Karpas-422 (cell line): ENCODE data around the gene CD9. TPM values are rescaled to one million over a fixed set of nuclear protein-coding genes. Genes with fewer than 3 reads are reported as not detected.

Experiments used
- DNase-seq: peaks from one replicate; pipeline ENCODE4 v3.0.0-alpha.2; 2015
- H2AFZ ChIP-seq: fragments of 200-600 bp; sonication (generic); 2 replicates; pipeline ENCODE4 v1.6.1; 2014; ENCODE audit warnings: antibody characterized with exemption, low read length, mixed read lengths
- H3K27ac ChIP-seq: fragments of 200-600 bp; sonication (generic); 2 replicates; pipeline ENCODE4 v1.5.1; 2014; ENCODE audit warnings: mild to moderate bottlenecking, low read length, moderate library complexity
- H3K27me3 ChIP-seq: fragments of 200-600 bp; sonication (generic); 2 replicates; pipeline ENCODE4 v1.6.1; 2014; ENCODE audit warnings: low read length, mixed read lengths
- H3K36me3 ChIP-seq: fragments of 200-600 bp; sonication (generic); 2 replicates; pipeline ENCODE4 v1.6.1; 2014; ENCODE audit warnings: low read length, mixed read lengths; ENCODE audit not compliant: insufficient read depth
- H3K4me1 ChIP-seq: fragments of 200-600 bp; sonication (generic); 2 replicates; pipeline ENCODE4 v1.6.1; 2014; ENCODE audit warnings: mild to moderate bottlenecking, low read length, mixed read lengths
- H3K4me2 ChIP-seq: fragments of 200-600 bp; sonication (generic); 2 replicates; pipeline ENCODE4 v1.6.1; 2014; ENCODE audit warnings: low read length, low read depth, mild to moderate bottlenecking; ENCODE audit not compliant: poor library complexity, severe bottlenecking
- H3K4me3 ChIP-seq: fragments of 200-600 bp; sonication (generic); 2 replicates; pipeline ENCODE4 v1.5.1; 2014; ENCODE audit warnings: mild to moderate bottlenecking, antibody characterized with exemption, low read length, mixed read lengths
- H3K79me2 ChIP-seq: fragments of 200-600 bp; sonication (generic); 2 replicates; pipeline ENCODE4 v1.6.1; 2014; ENCODE audit warnings: mild to moderate bottlenecking, low read length, mixed read lengths
- H3K9ac ChIP-seq: fragments of 200-600 bp; sonication (generic); 2 replicates; pipeline ENCODE4 v1.6.0; 2014; ENCODE audit warnings: low read length
- H3K9me2 ChIP-seq: fragments of 200-600 bp; sonication (generic), shearing (Covaris generic); replicated peaks from 2 replicates; pipeline ENCODE4 v1.6.0; 2014; ENCODE audit warnings: mild to moderate bottlenecking, low read length, moderate library complexity; ENCODE audit not compliant: insufficient read depth
- H3K9me3 ChIP-seq: fragments of 300-700, 200-600 bp; sonication (generic); 2 replicates; pipeline ENCODE4 v1.6.1; 2014; ENCODE audit warnings: low read length, mixed read lengths
- H4K20me1 ChIP-seq: fragments of 200-600 bp; sonication (generic); 2 replicates; pipeline ENCODE4 v1.6.1; 2014; ENCODE audit warnings: mild to moderate bottlenecking, antibody characterized with exemption, low read length, low read depth; ENCODE audit not compliant: insufficient read depth
- total RNA-seq: library from RNA; depleted of rRNA; stranded (reverse); fragments of >200 nt; shearing (Covaris generic); gene quantifications from 2 replicates; pipeline ENCODE4 v1.2.3, GENCODE V29; 2014; ENCODE audit warnings: low replicate concordance

Gene CD9
- total RNA-seq, 1 experiment from 2014 or later, result not detected

DNA sequence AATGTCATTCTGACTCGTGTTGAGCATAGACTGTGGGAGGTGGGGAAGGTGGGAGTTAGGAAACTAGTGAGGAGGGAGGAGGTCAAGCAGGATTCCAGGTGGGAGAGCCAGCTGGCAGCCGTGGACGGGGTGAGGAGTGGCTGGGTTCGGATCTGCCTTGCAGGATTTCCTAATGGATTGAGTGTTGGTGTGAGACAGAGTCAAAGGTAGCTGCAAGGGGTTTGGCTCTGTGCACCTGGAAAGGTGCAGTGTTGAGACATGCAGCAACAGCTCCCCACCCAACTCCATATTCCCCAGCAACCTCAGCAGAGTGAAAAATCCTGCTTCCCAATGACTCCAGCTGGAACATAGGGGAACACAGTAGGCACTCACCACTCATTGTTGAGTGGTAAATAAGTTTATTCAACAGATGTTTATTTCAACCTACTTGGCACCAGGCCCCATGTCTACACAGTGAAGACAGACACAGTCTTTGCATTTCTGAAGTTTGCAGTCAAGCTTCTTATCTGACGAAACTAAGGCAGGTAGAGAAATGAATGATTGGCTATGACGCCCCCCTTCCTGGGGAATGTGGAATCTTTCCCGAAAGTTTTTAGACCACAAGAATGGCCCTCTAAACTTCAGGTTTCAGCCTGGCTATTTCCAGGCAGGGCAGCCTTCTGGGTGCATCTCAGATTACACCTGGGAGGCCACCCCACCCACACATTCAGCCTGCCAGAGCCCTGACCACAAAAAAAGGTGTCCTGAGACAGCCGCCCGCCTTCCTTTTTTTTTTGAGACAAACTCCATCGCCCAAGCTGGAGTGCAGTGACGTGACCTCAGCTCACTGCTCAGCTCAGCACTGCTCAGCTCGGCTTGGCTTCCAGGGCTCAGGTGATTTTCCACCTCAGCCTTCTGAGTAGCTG, 72.4 kb downstream of the CD9 start:
- Histone ChIP-seq H3K4me2 (no peak overlapping the region), H2AFZ (no peak overlapping the region), H3K4me1 (no peaks in the 10 kb centered on the region)

DNA sequence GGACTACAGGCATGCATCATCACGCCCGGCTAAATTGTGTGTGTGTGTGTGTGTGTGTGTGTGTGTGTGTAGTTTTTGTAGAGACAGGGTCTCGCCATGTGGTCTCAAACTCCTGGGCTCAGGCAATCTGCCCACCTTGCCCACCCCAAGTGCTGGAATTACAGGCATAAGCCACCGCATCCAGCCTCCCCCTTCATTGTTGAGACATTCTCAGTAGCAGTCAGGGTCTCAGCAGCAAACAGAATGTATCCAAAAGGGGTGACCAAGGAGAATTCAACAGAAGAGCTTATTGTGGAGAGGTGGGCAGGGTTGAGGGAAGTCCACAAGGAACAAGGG, 73.0 kb downstream of the CD9 start:
- Histone ChIP-seq H3K9ac (no peak overlapping the region), H4K20me1 (0 out of 2 replicates have a peak, but pooled peaks cover 3% of the 10 kb centered on the region), H3K36me3 (no peaks in the 10 kb centered on the region), H3K27me3 (no peaks in the 10 kb centered on the region), H3K9me2 (no peaks in the 10 kb centered on the region), H2AFZ (no peak overlapping the region), H3K27ac (no peak overlapping the region), H3K4me1 (peaks cover 2% of the 10 kb centered on the region), H3K4me3 (no peak overlapping the region), H3K79me2 (no peaks in the 10 kb centered on the region), H3K9me3 (no peaks in the 10 kb centered on the region), H3K4me2 (no peak overlapping the region)
- DNase-seq, result no peak

More for the DNA sequence above, 72.4 kb downstream of the CD9 start:
- Histone ChIP-seq H3K9ac (no peak overlapping the region), H4K20me1 (0 out of 2 replicates have a peak, but pooled peaks cover 3% of the 10 kb centered on the region), H3K79me2 (no peaks in the 10 kb centered on the region), H3K4me3 (no peak overlapping the region), H3K27me3 (no peaks in the 10 kb centered on the region), H3K9me2 (no peaks in the 10 kb centered on the region), H3K27ac (no peak overlapping the region), H3K36me3 (no peaks in the 10 kb centered on the region), H3K9me3 (no peaks in the 10 kb centered on the region)
- no peak for DNase-seq

DNA sequence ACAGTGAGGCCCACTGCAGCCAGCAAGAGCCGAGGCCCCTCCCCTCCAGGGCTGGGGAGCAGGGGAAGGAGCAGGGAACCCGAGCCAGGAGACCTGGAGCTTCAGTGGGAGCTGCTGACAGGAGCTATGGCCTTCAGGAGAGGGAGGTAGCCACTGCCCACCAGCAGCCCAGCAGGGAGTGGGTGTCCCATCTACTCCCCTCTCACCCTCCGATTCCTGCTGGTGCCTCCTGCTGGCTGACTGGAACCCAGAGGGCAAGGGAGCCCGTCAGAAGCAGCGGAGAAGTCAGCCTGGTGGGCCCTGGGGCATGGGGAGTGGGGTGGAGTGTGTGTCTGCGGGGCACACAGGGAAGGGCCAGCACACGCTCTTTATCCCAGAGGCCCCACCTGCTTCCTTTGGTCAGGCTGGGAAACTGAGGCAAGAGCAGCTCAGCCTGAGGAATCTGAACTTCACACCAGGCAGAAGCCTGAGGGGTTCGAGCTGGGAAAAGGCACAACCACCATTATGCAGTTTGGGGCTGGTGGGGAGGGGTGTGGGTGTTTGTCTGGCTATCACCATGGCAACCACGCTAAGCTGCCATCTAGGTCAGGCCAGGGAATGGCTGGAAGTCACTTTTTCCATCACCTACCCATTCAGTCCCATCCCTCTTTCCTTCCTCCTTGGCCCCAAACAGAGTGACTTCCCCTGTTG, 73.5 kb downstream of the CD9 start:
- no peak overlapping the region for H3K9ac ChIP-seq

DNA sequence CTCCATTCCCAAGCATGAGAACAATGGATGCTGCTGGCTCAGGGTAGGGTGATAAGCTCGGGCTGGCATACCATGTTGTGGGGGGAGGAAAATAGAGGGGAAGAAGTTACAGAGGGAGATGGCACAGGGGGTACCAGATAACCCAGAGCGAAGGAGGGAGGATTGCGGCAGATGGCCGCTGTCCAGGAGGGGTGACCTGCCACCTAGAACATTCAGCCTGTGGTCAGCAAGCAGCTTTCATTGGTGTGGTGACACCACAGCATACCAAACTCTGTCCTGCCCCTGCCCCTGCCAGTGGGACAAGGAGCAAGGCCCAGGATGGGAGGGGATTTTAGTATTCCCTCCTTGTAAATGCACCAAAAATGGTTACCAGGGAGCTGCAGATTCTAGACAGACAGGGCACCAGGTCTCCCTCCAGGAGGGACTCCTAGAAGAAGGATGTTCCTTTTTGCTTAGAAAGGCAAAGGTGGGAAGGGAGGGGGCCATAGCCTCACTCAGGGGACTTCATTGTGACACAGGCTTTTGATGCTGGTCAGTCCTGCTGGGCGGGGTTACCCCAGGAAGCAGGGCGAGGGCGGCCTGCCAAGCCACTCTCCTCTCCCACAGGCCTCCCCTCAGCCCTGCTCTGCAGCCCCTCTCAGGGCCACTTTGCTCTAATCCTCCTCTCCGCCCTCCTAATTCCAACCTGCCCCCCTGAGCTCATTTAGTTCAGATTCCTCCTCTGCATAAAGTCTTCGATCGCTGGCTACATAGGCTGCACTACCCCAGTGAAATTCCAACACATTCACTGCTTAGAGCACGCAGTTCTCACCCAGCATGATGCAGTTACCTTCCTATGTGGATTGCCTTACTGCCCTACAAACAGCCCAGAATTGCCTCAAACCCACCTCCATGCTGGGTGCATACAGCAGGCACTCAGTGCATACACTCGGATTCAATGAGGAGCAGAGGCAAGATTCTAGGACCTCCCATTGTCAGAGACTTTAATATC, 74.3 kb downstream of the CD9 start:
- no peak overlapping the region for H3K9ac ChIP-seq
- no peaks in the 10 kb centered on the region for H3K79me2 ChIP-seq
- DNase-seq, result no peak
- H3K4me2 ChIP-seq, result no peak overlapping the region
- H3K4me1 ChIP-seq, result peaks cover 4% of the 10 kb centered on the region
- H3K27ac ChIP-seq, result no peak overlapping the region
- no peaks in the 10 kb centered on the region for H3K27me3 ChIP-seq
- no peaks in the 10 kb centered on the region for H3K36me3 ChIP-seq
- H2AFZ ChIP-seq, result no peak overlapping the region
- H4K20me1 ChIP-seq, result 0 out of 2 replicates have a peak, but pooled peaks cover 3% of the 10 kb centered on the region
- H3K9me2 ChIP-seq, result no peaks in the 10 kb centered on the region
- H3K9me3 ChIP-seq, result no peaks in the 10 kb centered on the region
- no peak overlapping the region for H3K4me3 ChIP-seq

More for the DNA sequence above, 73.5 kb downstream of the CD9 start:
- Histone ChIP-seq H3K4me1 (peaks cover 4% of the 10 kb centered on the region), H3K36me3 (no peaks in the 10 kb centered on the region), H2AFZ (no peak overlapping the region), H4K20me1 (0 out of 2 replicates have a peak, but pooled peaks cover 3% of the 10 kb centered on the region), H3K79me2 (no peaks in the 10 kb centered on the region), H3K4me2 (no peak overlapping the region), H3K9me2 (no peaks in the 10 kb centered on the region), H3K27ac (no peak overlapping the region), H3K27me3 (no peaks in the 10 kb centered on the region), H3K4me3 (no peak overlapping the region), H3K9me3 (no peaks in the 10 kb centered on the region)
- no peak for DNase-seq

DNA sequence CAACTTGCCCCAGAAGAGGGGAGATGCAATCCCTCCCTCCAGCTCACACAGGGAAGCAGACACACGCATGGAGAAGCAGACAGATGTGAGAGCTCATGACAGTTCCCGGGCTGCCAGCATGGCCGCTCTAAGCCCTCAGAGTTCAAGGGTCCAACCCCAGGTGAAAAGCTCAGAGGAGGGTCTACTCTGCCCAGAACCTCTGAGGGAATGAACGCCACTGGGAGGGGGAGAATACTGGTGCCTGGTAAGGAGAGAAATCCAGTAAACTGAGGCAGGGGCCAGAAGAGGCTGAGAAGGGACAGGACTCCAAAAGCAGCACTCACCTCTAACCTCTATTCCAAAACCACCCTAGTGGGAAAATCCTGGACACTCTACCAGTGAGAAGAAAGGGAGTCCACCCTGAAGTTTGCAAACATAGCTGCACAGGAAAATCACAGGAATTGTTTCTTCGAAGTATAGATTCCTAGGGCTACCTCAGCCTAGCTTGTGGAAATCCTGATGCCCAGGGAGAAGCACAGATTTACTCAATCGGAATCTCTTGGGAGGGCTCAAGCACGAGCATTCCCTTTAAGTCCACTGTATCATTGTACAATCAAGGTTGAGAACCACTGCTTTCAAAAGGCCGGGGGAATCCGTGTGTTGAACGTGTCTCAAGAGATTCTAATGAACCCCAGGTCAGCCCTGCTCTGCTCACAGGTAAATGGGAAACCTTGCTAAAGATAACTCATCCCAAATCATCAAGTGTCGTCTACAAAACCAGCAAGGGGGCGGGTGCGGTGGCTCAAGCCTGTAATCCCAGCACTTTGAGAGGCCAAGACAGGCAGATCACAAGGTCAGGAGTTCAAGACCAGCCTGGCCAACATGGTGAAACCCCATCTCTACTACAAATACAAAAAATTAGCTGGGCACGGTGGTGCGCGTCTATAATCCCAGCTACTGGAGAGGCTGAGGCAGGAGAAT, 76.0 kb downstream of the CD9 start:
- no peak overlapping the region for H3K9ac ChIP-seq
- H4K20me1 ChIP-seq, result 0 out of 2 replicates have a peak, but pooled peaks cover 3% of the 10 kb centered on the region
- H3K27me3 ChIP-seq, result no peaks in the 10 kb centered on the region
- H3K79me2 ChIP-seq, result no peaks in the 10 kb centered on the region
- H3K4me1 ChIP-seq, result peaks cover 4% of the 10 kb centered on the region
- H3K9me3 ChIP-seq, result no peaks in the 10 kb centered on the region
- no peak overlapping the region for H3K27ac ChIP-seq
- H2AFZ ChIP-seq, result no peak overlapping the region
- DNase-seq, result no peak
- H3K4me2 ChIP-seq, result no peak overlapping the region
- no peak overlapping the region for H3K4me3 ChIP-seq
- H3K9me2 ChIP-seq, result no peaks in the 10 kb centered on the region
- H3K36me3 ChIP-seq, result no peaks in the 10 kb centered on the region

DNA sequence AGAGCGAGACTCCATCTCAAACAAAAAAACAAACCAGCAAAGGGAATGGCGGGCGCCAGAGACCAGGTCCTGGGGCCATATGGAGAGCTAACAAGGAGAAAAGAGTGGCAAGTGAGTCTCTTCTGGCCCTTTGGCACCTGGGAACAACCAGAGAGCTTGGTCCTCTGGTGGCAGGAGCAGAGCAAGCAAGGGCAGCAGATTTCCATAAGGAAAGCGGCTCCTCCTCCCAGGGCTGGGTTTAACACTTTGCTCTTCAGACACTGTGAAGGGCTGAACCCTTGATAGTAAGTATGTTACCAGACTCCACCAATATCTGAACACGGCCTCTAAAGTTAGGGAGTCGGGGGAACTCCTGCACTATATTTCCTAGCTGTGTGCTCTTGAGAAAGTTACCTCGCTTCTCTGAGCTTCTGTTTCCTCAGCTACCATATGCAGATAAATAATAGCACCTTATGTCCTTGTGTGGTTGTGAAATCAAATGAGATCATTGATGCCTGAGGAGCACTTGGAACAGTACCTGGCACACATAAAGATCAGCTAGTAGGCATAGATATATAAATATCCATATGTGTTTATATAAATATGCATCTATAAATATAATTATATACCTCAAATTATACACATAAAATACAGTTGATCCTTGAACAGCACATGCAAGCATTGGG, 76.9 kb downstream of the CD9 start:
- Histone ChIP-seq H3K4me3 (no peak overlapping the region), H3K36me3 (no peaks in the 10 kb centered on the region), H3K4me2 (no peak overlapping the region), H3K79me2 (no peaks in the 10 kb centered on the region), H3K27me3 (no peaks in the 10 kb centered on the region), H3K4me1 (peaks cover 4% of the 10 kb centered on the region), H3K27ac (no peak overlapping the region), H3K9me3 (no peaks in the 10 kb centered on the region), H3K9me2 (no peaks in the 10 kb centered on the region), H4K20me1 (0 out of 2 replicates have a peak, but pooled peaks cover 3% of the 10 kb centered on the region), H3K9ac (no peak overlapping the region), H2AFZ (no peak overlapping the region)
- DNase-seq, result no peak

DNA sequence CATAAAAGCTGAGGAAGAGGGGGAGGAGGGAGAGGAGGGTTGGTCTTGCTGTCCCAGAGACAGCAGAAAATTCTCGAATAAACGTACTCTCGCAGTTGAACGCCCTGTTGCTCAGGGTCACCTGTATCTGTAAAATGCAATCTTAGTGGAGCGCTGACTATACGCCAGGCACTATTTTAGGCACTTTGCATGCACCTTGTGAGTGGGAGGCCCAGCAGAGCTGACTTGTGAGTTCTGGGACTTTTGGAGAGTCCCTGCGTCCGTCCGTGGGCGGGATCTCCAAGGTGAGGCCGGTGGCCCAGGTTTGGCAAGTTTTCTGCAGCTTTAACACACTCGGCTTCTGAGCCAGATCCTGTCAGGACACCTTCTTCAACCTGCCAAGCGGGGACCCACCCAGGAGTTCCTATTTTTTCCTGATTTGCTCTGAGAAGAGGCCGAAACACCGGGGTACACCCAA, 77.8 kb downstream of the CD9 start:
- H4K20me1 ChIP-seq, result 0 out of 2 replicates have a peak, but pooled peaks cover 3% of the 10 kb centered on the region
- no peaks in the 10 kb centered on the region for H3K9me2 ChIP-seq
- no peak overlapping the region for H3K27ac ChIP-seq
- no peaks in the 10 kb centered on the region for H3K79me2 ChIP-seq
- H3K4me1 ChIP-seq, result peaks cover 4% of the 10 kb centered on the region
- DNase-seq, result no peak
- no peaks in the 10 kb centered on the region for H3K9me3 ChIP-seq
- peak overlapping the region; percentile 71; the same call in 1 of the 2 replicates for H2AFZ ChIP-seq
- H3K27me3 ChIP-seq, result no peaks in the 10 kb centered on the region
- H3K4me3 ChIP-seq, result peak overlapping the region; percentile 53; the same call in 1 of the 2 replicates
- peak overlapping the region; percentile 63 for H3K4me2 ChIP-seq
- H3K36me3 ChIP-seq, result no peaks in the 10 kb centered on the region
- H3K9ac ChIP-seq, result peak overlapping the region; percentile 51
